SKM-1 treated with dmso at 0.1 percent for 144 hours (cell line): ENCODE results near the gene PPM1H.
"Not testable (repeated sequence)": the region's sequence is repeated elsewhere in the genome, so short reads cannot be mapped to it uniquely, and the experiment has no call there.

Experiments used
- DNase-seq: peaks from one replicate; lab custom pipeline; 2025; ENCODE audit not compliant: unreplicated experiment; lab: John Stamatoyannopoulos, UW

PPM1H gene, protein sequence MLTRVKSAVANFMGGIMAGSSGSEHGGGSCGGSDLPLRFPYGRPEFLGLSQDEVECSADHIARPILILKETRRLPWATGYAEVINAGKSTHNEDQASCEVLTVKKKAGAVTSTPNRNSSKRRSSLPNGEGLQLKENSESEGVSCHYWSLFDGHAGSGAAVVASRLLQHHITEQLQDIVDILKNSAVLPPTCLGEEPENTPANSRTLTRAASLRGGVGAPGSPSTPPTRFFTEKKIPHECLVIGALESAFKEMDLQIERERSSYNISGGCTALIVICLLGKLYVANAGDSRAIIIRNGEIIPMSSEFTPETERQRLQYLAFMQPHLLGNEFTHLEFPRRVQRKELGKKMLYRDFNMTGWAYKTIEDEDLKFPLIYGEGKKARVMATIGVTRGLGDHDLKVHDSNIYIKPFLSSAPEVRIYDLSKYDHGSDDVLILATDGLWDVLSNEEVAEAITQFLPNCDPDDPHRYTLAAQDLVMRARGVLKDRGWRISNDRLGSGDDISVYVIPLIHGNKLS

GRCh38 chr12:62934799-62935674, at the start of gene PPM1H:
TSS of gene PPM1H (minus strand) at chr12:62935150. CDS start at chr12:62934736, 414 bp downstream.
- DNase-seq, result peak; percentile 16

DNA sequence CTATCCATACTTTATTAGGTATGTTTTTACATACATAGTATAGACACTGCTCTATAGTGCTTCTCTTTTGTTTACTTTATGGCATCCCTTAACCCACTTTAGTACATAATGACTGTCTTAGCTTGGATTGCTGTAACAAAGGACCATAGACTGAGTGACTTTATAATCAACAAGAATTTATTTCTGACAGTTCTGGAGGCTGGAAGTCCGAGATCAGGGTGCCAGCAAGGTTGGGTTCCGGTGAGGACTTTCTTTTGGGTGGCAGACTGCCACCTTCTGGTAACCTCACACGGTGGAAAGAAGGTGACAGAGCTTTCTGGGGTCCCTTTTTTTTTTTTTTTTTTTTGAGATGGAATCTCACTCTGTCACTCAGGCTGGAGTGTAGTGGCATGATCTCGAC, 48.6 kb upstream of the PPM1H start:
- DNase-seq, result no peak

DNA sequence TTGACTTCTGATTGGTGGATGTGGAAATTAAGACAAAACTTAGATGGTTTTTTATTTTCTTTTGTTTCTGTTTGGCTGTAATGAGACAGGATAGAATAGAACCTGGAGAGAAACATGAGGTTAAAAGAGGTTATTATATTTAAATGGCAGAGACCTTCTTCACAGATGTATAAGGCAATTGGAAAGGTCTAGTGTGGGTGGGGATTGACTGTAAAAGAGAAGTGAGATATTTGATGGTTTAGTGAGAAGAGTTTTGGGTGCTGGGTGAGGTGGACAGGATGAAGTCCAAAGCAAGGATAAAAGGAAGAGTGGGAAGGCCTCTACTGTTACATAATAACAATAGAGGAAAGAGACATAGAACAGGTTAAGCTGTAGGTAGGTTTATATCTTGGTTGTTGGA, 43.8 kb upstream of the PPM1H start:
- DNase-seq, result no peak

DNA sequence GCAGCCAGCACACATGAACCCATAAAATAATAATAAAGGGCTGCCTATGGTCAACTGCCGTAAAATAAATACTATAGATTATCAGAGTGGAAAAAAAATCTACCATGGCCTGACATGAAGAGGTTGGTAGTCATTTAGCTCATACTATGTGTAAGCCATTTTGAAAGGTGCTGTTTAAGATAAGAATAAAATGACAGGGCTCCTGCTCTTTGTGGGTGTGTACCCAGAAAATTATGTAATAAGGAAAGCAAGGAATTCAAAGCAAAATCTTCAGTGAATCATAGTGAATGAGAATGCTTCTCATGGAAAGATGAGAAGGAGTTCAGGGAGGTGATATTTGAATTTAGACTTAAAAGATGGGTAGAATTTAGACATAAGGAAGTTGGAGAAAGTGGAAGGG, 42.9 kb upstream of the PPM1H start:
- no peak for DNase-seq

DNA sequence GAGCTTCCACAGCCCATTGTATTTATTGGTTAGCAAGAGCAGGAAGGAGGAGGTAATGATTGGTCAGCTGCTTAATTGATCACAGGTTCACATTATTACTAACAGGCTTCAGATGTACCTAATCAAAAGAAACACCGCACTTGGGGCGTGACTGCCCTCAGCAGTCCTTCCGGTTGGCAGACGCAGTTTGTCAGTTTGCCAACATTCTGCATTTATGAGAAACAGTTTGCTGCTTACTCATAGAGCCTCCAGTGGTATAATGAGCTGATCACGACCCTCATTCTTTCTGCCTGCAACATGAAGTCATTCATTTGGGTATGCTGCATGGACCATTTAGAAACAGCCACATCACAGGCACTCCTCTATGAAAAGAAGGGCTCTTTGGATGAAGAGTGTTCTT, 42.5 kb upstream of the PPM1H start:
- DNase-seq, result no peak

DNA sequence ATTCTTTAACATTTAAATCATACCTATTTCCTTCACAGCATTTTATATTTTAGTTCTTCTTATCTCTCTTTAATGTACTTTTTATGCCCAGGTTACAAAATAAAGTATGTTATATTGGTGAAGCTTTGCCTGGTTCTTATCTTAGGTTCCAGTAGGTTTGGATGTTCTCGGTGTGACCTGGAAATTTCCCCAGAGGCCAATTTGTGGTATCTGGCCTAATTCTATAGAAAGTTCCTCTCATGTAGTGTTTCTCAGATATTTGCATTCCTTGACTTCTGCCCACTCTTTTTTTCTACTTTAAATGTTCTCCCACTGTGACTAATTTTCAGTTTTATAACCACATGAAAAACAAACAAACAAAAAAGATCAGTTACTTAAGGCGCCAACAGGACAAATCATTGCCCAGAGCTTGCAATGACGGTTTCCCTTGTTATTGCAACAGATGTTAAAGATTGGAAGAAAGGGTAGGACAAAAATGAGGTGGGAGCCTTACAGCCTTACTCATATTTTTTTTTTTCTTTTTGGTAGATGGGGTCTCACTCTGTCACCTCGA, 41.2 kb upstream of the PPM1H start:
- DNase-seq, result no peak

DNA sequence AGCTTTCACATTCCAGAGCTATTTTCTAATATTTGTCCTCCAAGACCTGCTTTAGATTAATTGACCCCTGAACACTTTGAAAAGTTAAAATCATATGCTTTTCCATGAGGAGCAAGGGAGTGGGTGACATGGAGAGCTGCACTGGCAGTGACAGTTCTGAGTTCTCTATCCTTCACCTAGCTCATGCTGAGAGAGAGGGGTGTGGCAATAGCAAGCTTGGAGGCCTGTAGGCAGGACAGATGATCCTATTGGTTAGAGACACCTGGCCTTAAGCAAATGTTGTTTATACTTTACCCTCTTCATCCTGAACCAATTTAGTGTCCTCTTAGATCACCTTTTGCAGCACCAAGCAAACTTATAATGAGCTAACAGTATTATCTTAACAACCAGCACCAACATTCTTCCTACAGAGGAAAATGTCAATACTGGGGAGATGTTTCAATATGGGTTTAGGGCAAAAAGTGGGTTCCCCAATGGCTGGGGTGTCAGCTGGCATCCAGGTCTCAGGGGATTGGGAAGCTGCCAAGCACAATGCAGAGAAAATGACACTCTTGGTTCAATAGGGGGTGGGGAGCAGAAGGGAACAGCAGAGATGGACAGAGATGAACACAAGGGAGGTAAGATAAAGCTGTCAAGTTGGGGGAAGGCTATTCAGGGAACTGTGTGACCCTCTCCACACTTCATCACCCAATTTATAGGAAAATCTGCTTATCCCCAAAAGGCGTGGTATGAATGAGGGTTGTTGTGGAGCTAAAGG, 37.0 kb upstream of the PPM1H start:
- no peak for DNase-seq

DNA sequence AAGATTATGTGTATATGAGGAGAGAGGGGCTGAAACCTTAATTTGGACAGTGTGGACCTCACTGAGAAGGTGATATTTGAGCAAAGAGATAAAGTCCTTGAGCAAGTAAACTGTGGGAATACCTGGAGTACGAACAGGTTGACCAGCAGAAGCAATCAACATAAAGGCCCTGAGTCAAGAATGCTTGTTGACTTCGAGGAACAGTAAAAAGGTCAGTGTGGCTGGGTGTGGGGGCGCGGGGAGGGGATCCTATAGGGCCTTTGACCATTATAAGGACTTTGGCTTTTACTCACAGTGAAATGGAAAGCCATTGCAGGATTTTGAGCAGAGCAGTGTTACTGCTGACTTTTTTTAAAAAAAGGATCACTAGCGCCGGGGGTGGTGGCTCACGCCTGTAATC, 34.7 kb upstream of the PPM1H start:
- DNase-seq, result no peak

DNA sequence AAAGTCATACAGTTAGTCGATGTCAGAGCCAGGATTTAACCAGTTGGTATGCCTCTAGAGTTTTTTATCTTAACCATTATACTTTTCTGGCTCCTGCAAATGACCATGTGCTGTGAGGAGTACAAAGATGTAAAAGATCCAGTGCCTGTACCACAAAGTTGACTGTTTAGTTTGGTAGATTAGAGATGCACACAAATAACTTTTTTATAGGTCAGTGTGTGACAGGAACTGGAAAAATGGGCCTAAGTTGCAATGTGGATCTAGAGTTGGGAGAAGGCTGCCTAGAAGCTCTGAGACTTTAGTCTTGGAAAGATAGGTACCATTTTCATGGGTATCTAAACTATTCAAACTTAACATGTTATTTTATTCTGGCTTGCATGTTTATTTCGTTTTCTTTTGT, 32.8 kb upstream of the PPM1H start:
- DNase-seq, result no peak

DNA sequence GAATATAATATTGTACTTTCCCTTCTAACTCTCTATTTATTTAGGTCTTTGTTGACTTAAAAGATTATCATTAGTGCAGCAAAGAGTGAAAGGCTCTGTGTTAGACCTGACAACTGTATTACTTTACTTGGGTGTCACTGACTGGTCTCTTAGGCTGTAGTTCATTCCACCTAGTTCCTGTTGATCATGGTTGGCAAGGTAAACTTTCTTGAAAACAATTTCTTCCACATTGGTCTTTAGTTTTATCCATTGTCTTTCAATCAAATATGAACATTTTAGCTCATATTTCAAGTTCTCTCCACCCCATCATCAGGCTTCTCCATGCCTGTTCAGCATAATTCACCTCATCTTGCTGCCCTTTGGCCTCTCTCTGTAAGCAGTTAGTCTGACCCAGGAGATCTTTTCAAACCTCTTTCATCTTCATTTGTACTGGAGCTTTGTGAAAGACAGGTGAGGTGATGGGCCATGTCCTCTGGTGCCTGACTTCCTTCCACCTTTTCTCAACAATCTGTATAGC, 32.1 kb upstream of the PPM1H start:
- DNase-seq, result no peak

DNA sequence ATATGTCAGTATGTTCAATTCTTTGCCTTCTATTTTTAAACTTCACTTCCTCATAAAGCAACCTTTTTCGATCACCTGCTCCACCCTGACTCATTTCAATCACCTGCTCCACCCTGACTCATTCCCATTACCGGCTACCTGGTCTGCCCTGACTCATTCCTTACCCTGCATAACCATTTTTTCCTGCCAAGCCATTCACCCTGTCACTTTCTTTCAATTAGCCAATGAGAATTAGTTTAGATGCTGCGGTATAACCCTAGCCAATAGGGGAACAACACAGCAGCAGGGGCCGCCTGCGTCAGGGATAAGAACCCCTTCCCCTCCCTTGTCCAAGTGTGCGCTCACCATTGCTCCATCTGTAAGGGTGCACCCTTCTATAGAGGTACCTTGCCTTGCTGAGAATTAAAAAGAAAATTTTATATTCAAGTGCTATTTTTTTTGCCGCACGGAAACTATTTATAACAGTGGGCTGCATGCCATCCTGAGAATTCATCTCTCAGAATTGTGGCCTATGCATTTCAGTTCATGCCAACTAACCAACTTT, 31.6 kb upstream of the PPM1H start:
- not testable (repeated sequence) for DNase-seq

DNA sequence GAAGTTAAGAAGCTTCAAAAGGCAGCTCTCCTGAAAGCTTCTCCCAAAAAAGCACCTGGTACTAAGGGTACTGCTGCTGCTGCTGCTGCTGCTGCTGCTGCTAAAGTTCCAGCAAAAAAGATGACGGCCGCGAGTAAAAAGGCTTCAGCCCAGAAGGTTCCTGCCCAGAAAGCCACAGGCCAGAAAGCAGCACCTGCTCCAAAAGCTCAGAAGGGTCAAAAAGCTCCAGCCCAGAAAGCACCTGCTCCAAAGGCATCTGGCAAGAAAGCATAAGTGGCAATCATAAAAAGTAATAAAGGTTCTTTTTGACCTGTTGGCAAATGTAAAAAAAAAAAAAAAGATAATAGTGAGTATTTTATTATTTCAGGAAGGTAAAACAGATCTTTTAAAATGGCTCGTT, 30.8 kb upstream of the PPM1H start:
- not testable (repeated sequence) for DNase-seq

GRCh38 chr12:62965242-62965641, 30.3 kb upstream of the PPM1H start:
- not testable (repeated sequence) for DNase-seq

- no peak for DNase-seq
Observed at GRCh38 chr12:62963486-62964041, 28.6 kb upstream of the PPM1H start.

GRCh38 chr12:62960324-62960723, 25.4 kb upstream of the PPM1H start:
- DNase-seq, result no peak

DNA sequence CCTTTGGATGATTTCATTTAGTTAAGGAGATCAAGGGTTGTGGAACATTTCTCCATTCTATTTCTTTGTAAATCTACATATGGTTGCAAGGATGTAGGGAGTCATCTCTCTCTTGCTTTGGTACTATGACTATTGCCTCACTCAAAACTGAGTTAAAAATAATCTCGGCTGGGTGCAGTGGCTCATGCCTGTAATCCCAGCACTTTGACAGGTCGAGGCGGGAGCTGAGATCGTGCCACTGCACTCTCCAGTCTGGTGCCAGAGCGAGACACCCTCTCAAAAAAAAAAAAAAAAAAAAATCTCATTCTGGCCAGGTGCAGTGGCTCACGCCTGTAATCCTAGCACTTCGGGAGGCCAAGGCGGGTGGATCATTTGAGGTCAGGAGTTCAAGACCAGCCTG, 24.8 kb upstream of the PPM1H start:
- DNase-seq, result no peak

DNA sequence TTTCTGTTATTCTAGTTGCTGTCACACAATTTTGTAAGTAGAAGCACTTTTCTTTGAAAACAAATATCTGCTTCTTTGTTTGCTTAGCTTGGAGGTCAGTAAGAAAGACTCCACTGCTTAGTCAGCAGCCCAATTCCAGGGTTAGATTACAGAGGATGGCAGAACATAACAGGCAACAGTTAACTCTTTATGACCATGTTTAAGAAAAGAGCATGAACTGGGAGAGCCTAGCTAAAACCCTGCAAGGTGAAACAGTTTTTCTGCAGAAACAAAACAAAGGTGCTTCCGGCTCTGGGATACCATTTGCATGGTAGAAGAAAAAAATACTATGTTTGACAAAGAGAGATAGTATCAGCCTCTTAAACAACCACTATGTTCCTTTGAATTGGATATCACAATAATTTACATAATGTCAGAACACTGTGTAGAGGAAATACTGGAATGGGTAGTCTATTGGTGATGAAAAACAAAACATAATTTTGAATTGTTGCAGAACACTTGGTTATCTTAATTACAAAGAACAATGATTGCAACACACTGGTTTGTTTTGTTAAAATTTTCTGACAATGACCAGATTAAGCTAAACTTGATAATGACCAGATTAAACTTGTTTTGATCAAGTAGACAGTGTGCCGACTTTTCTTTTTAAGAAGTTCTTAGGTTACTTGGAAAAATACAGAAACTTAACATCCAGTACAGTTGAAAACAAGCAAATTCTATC, 22.4 kb upstream of the PPM1H start:
- DNase-seq, result no peak

GRCh38 chr12:62955678-62956077, 20.7 kb upstream of the PPM1H start:
- no peak for DNase-seq

- DNase-seq, result no peak
Observed at GRCh38 chr12:62950317-62950716, 15.4 kb upstream of the PPM1H start.
